GM23248 (cell line): ENCODE measurements around the gene IL1RAPL2. TPM values are rescaled to one million over a fixed set of nuclear protein-coding genes. Genes with fewer than 3 reads are reported as not detected.

Source experiments
- DNase-seq: peaks from one replicate; pipeline ENCODE4 v3.0.0-alpha.2; 2015
- H2AFZ ChIP-seq: fragments of 200-600 bp; sonication (generic); 2 replicates; pipeline ENCODE4 v1.6.1; 2016; ENCODE audit warnings: antibody characterized with exemption
- H3F3A ChIP-seq: fragments of 200-600 bp; sonication (generic); 2 replicates; pipeline ENCODE4 v1.6.1; 2016; ENCODE audit warnings: mild to moderate bottlenecking, antibody characterized with exemption, mixed run types; ENCODE audit not compliant: insufficient read depth
- H3K27ac ChIP-seq: fragments of 200-600 bp; sonication (generic); 2 replicates; pipeline ENCODE4 v1.5.1; 2016; ENCODE audit warnings: mild to moderate bottlenecking
- H3K27me3 ChIP-seq: fragments of 200-600 bp; sonication (generic); replicated peaks from 2 replicates; pipeline ENCODE4 v1.6.1; 2016; ENCODE audit warnings: mild to moderate bottlenecking; ENCODE audit not compliant: insufficient read depth
- H3K36me3 ChIP-seq: fragments of 200-600 bp; sonication (generic); 2 replicates; pipeline ENCODE4 v1.6.1; 2016; ENCODE audit warnings: low read depth, mild to moderate bottlenecking
- H3K4me1 ChIP-seq: fragments of 200-600 bp; sonication (generic); 2 replicates; pipeline ENCODE4 v1.6.1; 2016; ENCODE audit warnings: mild to moderate bottlenecking; ENCODE audit not compliant: insufficient read depth
- H3K4me2 ChIP-seq: fragments of 200-600 bp; sonication (generic); one replicate; pipeline ENCODE4 v1.6.1; 2016; ENCODE audit warnings: mild to moderate bottlenecking; ENCODE audit not compliant: unreplicated experiment
- H3K4me3 ChIP-seq: fragments of 200-600 bp; sonication (generic); 2 replicates; pipeline ENCODE4 v1.5.1; 2016; ENCODE audit warnings: mild to moderate bottlenecking
- H3K79me2 ChIP-seq: fragments of 200-600 bp; sonication (generic); 2 replicates; pipeline ENCODE4 v1.6.1; 2016; ENCODE audit warnings: mild to moderate bottlenecking; ENCODE audit not compliant: insufficient read depth
- H3K9ac ChIP-seq: fragments of 200-600 bp; sonication (generic); 2 replicates; pipeline ENCODE4 v1.6.1; 2016; ENCODE audit warnings: mild to moderate bottlenecking
- H3K9me2 ChIP-seq: fragments of 200-600 bp; sonication (generic); 2 replicates; pipeline ENCODE4 v1.6.1; 2016; ENCODE audit warnings: mixed run types, mild to moderate bottlenecking, moderate library complexity; ENCODE audit not compliant: insufficient read depth
- H3K9me3 ChIP-seq: fragments of 200-600 bp; sonication (generic); one replicate; pipeline ENCODE4 v1.6.1; 2017; ENCODE audit warnings: low read depth
- H4K20me1 ChIP-seq: fragments of 200-600 bp; sonication (generic); 2 replicates; pipeline ENCODE4 v1.6.0; 2016; ENCODE audit not compliant: insufficient read depth
- EZH2 ChIP-seq: fragments of 200-600 bp; sonication (generic); IDR thresholded peaks from 2 replicates; pipeline ENCODE4 v1.6.1; 2018; ENCODE audit warnings: antibody characterized with exemption, mild to moderate bottlenecking; ENCODE audit not compliant: insufficient read depth, poor library complexity, severe bottlenecking
- EZH2phosphoT487 ChIP-seq: fragments of 200-600 bp; sonication (generic); IDR thresholded peaks from 2 replicates; pipeline ENCODE4 v1.6.1; 2018; ENCODE audit warnings: antibody characterized with exemption, moderate library complexity, mild to moderate bottlenecking, low read depth; ENCODE audit not compliant: insufficient read depth
- WGBS, 2 experiments: methylation state at CpG; one replicate each; pipeline ENCODE4 v1.1.6; 2015 to 2017; ENCODE audit warnings: low lambda C conversion rate in 2 of 2, low coverage in 1 of 2; ENCODE audit errors: missing lambda C conversion rate in 2 of 2; 5-methylcytosine and 5-hydroxymethylcytosine counted together
- in situ Hi-C: fragments of 300-500 bp; cut with MboI; formaldehyde crosslinking; loops from 2 replicates; pipeline ENCODE4 v1.15.0; 2020
- polyA plus RNA-seq: library from polyadenylated mRNA; unstranded; fragments of >200 nt; fragmentation: Nextera tagmentation; extraction: Ambion mirVana; gene quantifications from 2 replicates; pipeline ENCODE4 v1.2.1, GENCODE V29; 2016
- total RNA-seq: library from RNA; depleted of rRNA; stranded (reverse); fragments of >200 nt; shearing (Covaris generic); gene quantifications from 2 replicates; pipeline ENCODE4 v1.2.3, GENCODE V29; 2014

Gene IL1RAPL2
- total and polyA plus RNA-seq, 2 experiments from 2014 or later = not detected

DNA sequence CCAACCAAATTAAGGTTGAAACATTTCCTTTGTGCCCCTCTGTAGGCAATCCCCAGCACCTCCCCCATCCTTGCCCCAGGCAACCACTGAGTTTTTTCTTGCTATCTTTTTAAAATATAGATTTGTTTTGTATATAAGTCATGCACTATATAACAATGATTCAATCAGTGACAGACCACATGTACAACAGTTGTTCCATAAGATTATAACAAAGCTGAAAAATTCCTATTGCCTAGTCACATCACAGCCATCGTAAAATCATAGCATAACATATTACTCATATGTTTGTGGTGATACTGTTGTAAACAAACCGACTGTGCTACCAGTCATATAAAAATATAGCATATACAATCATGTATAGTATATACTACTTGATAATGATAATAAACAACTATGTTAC is 1044.4 kb downstream of the IL1RAPL2 start:
- Histone ChIP-seq H3K79me2 (no peaks in the 10 kb centered on the region), H3K4me1 (no peaks in the 10 kb centered on the region), H3K9ac (no peak overlapping the region), H3K4me3 (no peak overlapping the region), H3K9me2 (no peaks in the 10 kb centered on the region), H2AFZ (no peak overlapping the region), H3K27ac (no peak overlapping the region), H3K9me3 (no peaks in the 10 kb centered on the region), H3F3A (no peaks in the 10 kb centered on the region), H3K4me2 (no peak overlapping the region), H3K27me3 (no peaks in the 10 kb centered on the region), H4K20me1 (no peaks in the 10 kb centered on the region), H3K36me3 (no peaks in the 10 kb centered on the region)
- DNase-seq = no peak
- TF ChIP-seq EZH2phosphoT487 (no peak), EZH2 (no peak)
- 2 to 4% methylated on average over 2 of the region's 2 CpGs for WGBS, 2 experiments
- in situ Hi-C loops = no loop called here

GRCh38 chrX:105618393-105619101 is 1052.5 kb downstream of the IL1RAPL2 start:
- Histone ChIP-seq H3K9me2 (no peaks in the 10 kb centered on the region), H3K27ac (no peak overlapping the region), H3K36me3 (no peaks in the 10 kb centered on the region), H3F3A (no peaks in the 10 kb centered on the region), H3K9me3 (no peaks in the 10 kb centered on the region), H3K9ac (no peak overlapping the region), H3K27me3 (no peaks in the 10 kb centered on the region), H3K4me2 (no peak overlapping the region), H4K20me1 (no peaks in the 10 kb centered on the region), H3K4me3 (no peak overlapping the region), H3K79me2 (no peaks in the 10 kb centered on the region), H2AFZ (no peak overlapping the region), H3K4me1 (no peaks in the 10 kb centered on the region)
- WGBS, 2 experiments = 6 to 22% methylated on average over 3 of the region's 3 CpGs
- DNase-seq = no peak
- TF ChIP-seq EZH2 = no peak
- TF ChIP-seq EZH2phosphoT487 = no peak
- in situ Hi-C loops = no loop called here

DNA sequence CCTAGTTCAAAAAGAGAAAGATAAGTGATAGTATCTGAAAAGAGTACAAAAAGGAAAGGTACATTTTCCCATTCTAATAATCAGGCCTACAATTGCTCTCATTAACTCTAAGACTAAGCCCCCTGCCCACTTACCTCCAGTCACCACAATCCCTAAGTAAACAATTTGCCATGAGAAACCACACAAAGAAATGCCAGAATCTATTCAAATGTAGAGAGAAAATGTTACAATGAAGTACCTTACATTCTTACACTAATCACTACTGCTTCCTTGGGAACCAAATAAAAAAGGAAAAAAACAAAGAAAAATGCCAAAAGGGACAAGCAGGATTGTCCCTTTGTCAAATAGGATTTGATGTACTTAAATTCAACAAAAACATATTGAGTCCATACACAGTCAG is 1068.2 kb downstream of the IL1RAPL2 start:
- Histone ChIP-seq H3K27me3 (no peaks in the 10 kb centered on the region), H3K9me3 (no peaks in the 10 kb centered on the region), H3F3A (no peaks in the 10 kb centered on the region), H3K79me2 (no peaks in the 10 kb centered on the region), H3K9ac (no peak overlapping the region), H3K4me2 (no peak overlapping the region), H3K27ac (no peak overlapping the region), H4K20me1 (no peaks in the 10 kb centered on the region), H3K36me3 (no peaks in the 10 kb centered on the region), H2AFZ (no peak overlapping the region), H3K4me3 (no peak overlapping the region), H3K4me1 (no peaks in the 10 kb centered on the region), H3K9me2 (no peaks in the 10 kb centered on the region)
- DNase-seq = no peak
- TF ChIP-seq EZH2 (no peak), EZH2phosphoT487 (no peak)
- in situ Hi-C loops = no loop called here

DNA sequence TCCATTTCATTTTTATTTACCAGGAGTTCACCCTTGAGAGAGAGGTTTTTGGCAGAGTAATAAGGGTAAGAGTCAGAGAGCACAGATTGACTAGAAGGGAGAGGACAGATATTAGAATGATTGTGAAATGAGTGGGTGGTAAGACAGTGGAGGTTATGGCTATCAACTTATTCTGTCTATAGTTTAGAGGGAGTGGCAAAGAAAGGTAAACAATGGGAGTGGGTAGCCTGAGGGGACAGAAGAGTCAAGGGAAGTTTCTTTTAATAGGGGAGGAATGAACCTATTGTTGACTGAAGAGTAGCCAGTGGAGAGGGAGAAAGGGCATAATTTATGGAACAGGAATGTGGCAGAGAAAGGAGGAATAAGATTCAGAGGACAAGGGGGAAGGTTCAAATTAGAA is 1069.8 kb downstream of the IL1RAPL2 start:
- DNase-seq = no peak
- Histone ChIP-seq H3K36me3 (no peaks in the 10 kb centered on the region), H3K27ac (no peak overlapping the region), H3K4me1 (no peaks in the 10 kb centered on the region), H3K27me3 (no peaks in the 10 kb centered on the region), H3K9ac (no peak overlapping the region), H3K4me3 (no peak overlapping the region), H3K9me3 (no peaks in the 10 kb centered on the region), H3K9me2 (no peaks in the 10 kb centered on the region), H2AFZ (no peak overlapping the region), H3F3A (no peaks in the 10 kb centered on the region), H3K4me2 (no peak overlapping the region), H3K79me2 (no peaks in the 10 kb centered on the region), H4K20me1 (no peaks in the 10 kb centered on the region)
- in situ Hi-C loops = no loop called here
- TF ChIP-seq EZH2phosphoT487 = no peak
- TF ChIP-seq EZH2 = no peak

DNA sequence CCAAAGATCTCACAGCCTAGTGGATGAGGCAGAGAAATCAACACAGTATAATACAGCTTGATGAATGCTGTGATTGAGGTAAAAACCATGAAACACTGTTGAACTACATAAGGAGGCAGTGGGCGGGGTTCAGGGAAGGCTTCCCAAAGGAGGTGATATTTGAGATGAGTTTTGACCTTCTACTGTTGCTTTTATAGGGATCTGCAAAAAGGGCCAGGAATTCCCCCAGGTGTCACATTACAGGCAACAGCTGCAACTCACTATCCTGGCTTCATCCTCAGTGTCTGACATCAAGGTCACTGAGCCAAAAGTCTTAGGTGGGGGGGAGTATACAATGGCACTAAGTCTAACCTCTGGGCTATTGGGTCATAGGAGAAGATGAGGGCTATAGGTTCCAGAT is 1070.7 kb downstream of the IL1RAPL2 start:
- Histone ChIP-seq H2AFZ (no peak overlapping the region), H3K27ac (no peak overlapping the region), H3K4me2 (no peak overlapping the region), H4K20me1 (no peaks in the 10 kb centered on the region), H3K9me3 (no peaks in the 10 kb centered on the region), H3K4me1 (no peaks in the 10 kb centered on the region), H3K79me2 (no peaks in the 10 kb centered on the region), H3K4me3 (no peak overlapping the region), H3K36me3 (no peaks in the 10 kb centered on the region), H3K9me2 (no peaks in the 10 kb centered on the region), H3F3A (no peaks in the 10 kb centered on the region), H3K27me3 (no peaks in the 10 kb centered on the region), H3K9ac (no peak overlapping the region)
- no peak for TF ChIP-seq EZH2
- no peak for TF ChIP-seq EZH2phosphoT487
- no peak for DNase-seq
- in situ Hi-C loops = no loop called here
- 0 to 14% methylated on average over 1 of the region's 1 CpG for WGBS, 2 experiments
